WERI-Rb-1 (cell line): ENCODE results near the gene FAM120C.

ENCODE experiments used
- DNase-seq: peaks from one replicate; pipeline ENCODE4 v3.0.0-alpha.2; 2020
- H3K27ac ChIP-seq: fragments of 250-450 bp; sonication (Bioruptor Pico); 2 replicates; pipeline ENCODE4 v1.5.1; 2020; ENCODE audit warnings: mild to moderate bottlenecking, moderate library complexity
- H3K27me3 ChIP-seq: fragments of 250-450 bp; sonication (Bioruptor Pico); 2 replicates; pipeline ENCODE4 v1.5.1; 2021; ENCODE audit warnings: mild to moderate bottlenecking, low read depth, moderate library complexity; ENCODE audit not compliant: insufficient read depth, severe bottlenecking
- H3K36me3 ChIP-seq: fragments of 250-450 bp; sonication (Bioruptor Pico); 2 replicates; pipeline ENCODE4 v1.5.1; 2020; ENCODE audit warnings: mild to moderate bottlenecking, moderate library complexity
- H3K4me3 ChIP-seq: 2 replicates; pipeline ENCODE4 v1.5.1; 2011; ENCODE audit warnings: low read depth, mild to moderate bottlenecking, control low read depth, low read length
- H3K9me3 ChIP-seq: fragments of 250-450 bp; sonication (Bioruptor Pico); 2 replicates; pipeline ENCODE4 v1.5.1; 2021; ENCODE audit warnings: mild to moderate bottlenecking, moderate library complexity; ENCODE audit not compliant: severe bottlenecking
- CTCF ChIP-seq: IDR thresholded peaks from 2 replicates; pipeline ENCODE4 v1.5.1; 2011; ENCODE audit warnings: low read depth, mild to moderate bottlenecking, control low read depth, inconsistent platforms, low read length

Gene FAM120C

GRCh38 chrX:54116391-54116790, 66.7 kb downstream of the FAM120C start:
- Histone ChIP-seq H3K36me3 (no peaks in the 10 kb centered on the region; the same call in 1 of the 2 replicates), H3K9me3 (no peaks in the 10 kb centered on the region), H3K27ac (no peak overlapping the region), H3K27me3 (no peaks in the 10 kb centered on the region), H3K4me3 (no peak overlapping the region)
- DNase-seq: no peak
- TF ChIP-seq CTCF: no peak

- DNase-seq: no peak
- no peaks in the 10 kb centered on the region for H3K9me3 ChIP-seq
- no peak overlapping the region for H3K27ac ChIP-seq
- peaks cover 5% of the 10 kb centered on the region for H3K27me3 ChIP-seq
- H3K4me3 ChIP-seq: no peak overlapping the region
- no peaks in the 10 kb centered on the region for H3K36me3 ChIP-seq
- no peak for TF ChIP-seq CTCF
These were observed 89.5 kb downstream of the FAM120C start for GRCh38 chrX:54093571-54093970.

- DNase-seq: no peak
- no peak overlapping the region for H3K4me3 ChIP-seq
- no peak overlapping the region for H3K27ac ChIP-seq
- H3K27me3 ChIP-seq: peaks cover 5% of the 10 kb centered on the region
- H3K36me3 ChIP-seq: no peaks in the 10 kb centered on the region
- H3K9me3 ChIP-seq: no peaks in the 10 kb centered on the region
- TF ChIP-seq CTCF: no peak
These were observed 89.9 kb downstream of the FAM120C start for GRCh38 chrX:54093159-54093558.

GRCh38 chrX:54090880-54091279, 92.2 kb downstream of the FAM120C start:
- Histone ChIP-seq H3K9me3 (no peaks in the 10 kb centered on the region), H3K27me3 (peaks cover under 1% of the 10 kb centered on the region)

GRCh38 chrX:54089191-54089590, 93.9 kb downstream of the FAM120C start:
- H3K27ac ChIP-seq: no peak overlapping the region
- H3K9me3 ChIP-seq: no peaks in the 10 kb centered on the region
- H3K36me3 ChIP-seq: no peaks in the 10 kb centered on the region
- no peak overlapping the region for H3K4me3 ChIP-seq
- DNase-seq: no peak
- no peaks in the 10 kb centered on the region for H3K27me3 ChIP-seq
- TF ChIP-seq CTCF: no peak

More at GRCh38 chrX:54090880-54091279, 92.2 kb downstream of the FAM120C start:
- no peak for TF ChIP-seq CTCF
- H3K4me3 ChIP-seq: no peak overlapping the region
- H3K36me3 ChIP-seq: no peaks in the 10 kb centered on the region
- no peak overlapping the region for H3K27ac ChIP-seq
- no peak for DNase-seq

GRCh38 chrX:54087661-54088060, 95.4 kb downstream of the FAM120C start:
- peak; percentile 6 for DNase-seq

More at GRCh38 chrX:54087661-54088060, 95.4 kb downstream of the FAM120C start:
- Histone ChIP-seq H3K36me3 (no peaks in the 10 kb centered on the region), H3K27me3 (no peaks in the 10 kb centered on the region), H3K27ac (no peak overlapping the region), H3K9me3 (no peaks in the 10 kb centered on the region), H3K4me3 (no peak overlapping the region)
- TF ChIP-seq CTCF: no peak
